Measurements from ENCODE around the gene USP21. TPM values are rescaled to one million over a fixed set of nuclear protein-coding genes. Genes with fewer than 3 reads are reported as not detected.

Gene USP21
- total RNA-seq, 3 donors from 2014 or later (not counting 1 experiment from before 2014, with no cell fraction given), result 31.6 to 40.3 (median 35.3) TPM

- Mint-ChIP-seq H3K27me3 (ENCODE audit: low read depth in 2 of 2) (no peaks in the 10 kb centered on the region), H3K4me3 (peak overlapping the region; percentile 99), H3K4me1 (peaks cover 62 to 75% of the 10 kb centered on the region in 2 donors), H3K9me3 (no peaks in the 10 kb centered on the region), H3K27ac (peak overlapping the region; percentile 96 to 99), H3K36me3 (peaks cover 26% of the 10 kb centered on the region)
- TF ChIP-seq CTCF (IDR thresholded peaks at IDR 0.05), result no peak
- Histone ChIP-seq H3K36me3 (ENCODE audit: control insufficient read depth, insufficient read depth, low read length) (peaks cover 46% of the 10 kb centered on the region), H3K27me3 (ENCODE audit: control insufficient read depth, insufficient read depth, low read length) (no peaks in the 10 kb centered on the region), H3K27ac (ENCODE audit: low read length) (no peak overlapping the region), H3K4me1 (ENCODE audit: control insufficient read depth, insufficient read depth, low read length) (peaks cover 22% of the 10 kb centered on the region), H3K9me3 (ENCODE audit: control insufficient read depth, insufficient read depth, low read length) (no peaks in the 10 kb centered on the region), H3K4me3 (ENCODE audit: low read length) (no peak overlapping the region)
- no peak for ATAC-seq
- intact Hi-C loops (cut with micrococcal nuclease), result no loop called here
- WGBS (ENCODE audit: insufficient coverage), result 92% methylated on average over 10 of the region's 10 CpGs
- DNase-seq, result no peak
These were observed 16.6 kb downstream of the USP21 start for GRCh38 chr1:161175771-161176453.

GRCh38 chr1:161176468-161177111 is 17.3 kb downstream of the USP21 start:
- H3K27me3 Mint-ChIP-seq (ENCODE audit: low read depth in 2 of 2), result no peaks in the 10 kb centered on the region
- Histone ChIP-seq H3K36me3 (ENCODE audit: control insufficient read depth, insufficient read depth, low read length) (peaks cover 40% of the 10 kb centered on the region), H3K4me3 (ENCODE audit: low read length) (peak overlapping the region; percentile 96), H3K4me1 (ENCODE audit: control insufficient read depth, insufficient read depth, low read length) (peaks cover 28% of the 10 kb centered on the region), H3K9me3 (ENCODE audit: control insufficient read depth, insufficient read depth, low read length) (no peaks in the 10 kb centered on the region), H3K27me3 (ENCODE audit: control insufficient read depth, insufficient read depth, low read length) (no peaks in the 10 kb centered on the region), H3K27ac (ENCODE audit: low read length) (peak overlapping the region; percentile 89)
- intact Hi-C loops (cut with micrococcal nuclease), result loop anchor here (1.0 kb wide), 1 partner anchor 10 kb away; the partner anchor contains the start of gene PPOX
- 54% methylated on average over 7 of the region's 17 CpGs for whole genome bisulfite sequencing (ENCODE audit: insufficient coverage)
- no peak for TF ChIP-seq CTCF (IDR thresholded peaks at IDR 0.05)
- H3K36me3 Mint-ChIP-seq, result peaks cover 22% of the 10 kb centered on the region
- H3K27ac Mint-ChIP-seq, result peak overlapping the region; percentile 96 to 99
- H3K4me3 Mint-ChIP-seq, result peak overlapping the region; percentile 99
- peaks cover 67 to 75% of the 10 kb centered on the region in 2 donors for H3K4me1 Mint-ChIP-seq
- ATAC-seq (peak in 1 of 3 donors; percentile 25), DNase-seq (no peak)
- H3K9me3 Mint-ChIP-seq, result no peaks in the 10 kb centered on the region

GRCh38 chr1:161177112-161177935 is 18.0 kb downstream of the USP21 start, which contains the start of gene B4GALT3:
TSS of gene B4GALT3 (minus strand) at chr1:161177507. CDS start at chr1:161176060, 1,447 bp downstream.
- no peaks in the 10 kb centered on the region for H3K27me3 ChIP-seq (ENCODE audit: control insufficient read depth, insufficient read depth, low read length)
- H3K36me3 Mint-ChIP-seq, result peaks cover 21% of the 10 kb centered on the region
- H3K4me1 Mint-ChIP-seq, result peaks cover 74 to 81% of the 10 kb centered on the region in 2 donors

More at GRCh38 chr1:161177112-161177935, 18.0 kb downstream of the USP21 start, which contains the start of gene B4GALT3:
- H3K4me3 ChIP-seq (ENCODE audit: low read length), result peak within 1 kb of the TSS; percentile 96
- Mint-ChIP-seq H3K27ac (peak within 1 kb of the TSS; percentile 96 to 99), H3K9me3 (no peaks in the 10 kb centered on the region), H3K4me3 (peak within 1 kb of the TSS; percentile 99), H3K27me3 (ENCODE audit: low read depth in 2 of 2) (no peaks in the 10 kb centered on the region)
- DNase-seq, result peak; percentile 91 to 97
- H3K27ac ChIP-seq (ENCODE audit: low read length), result peak within 1 kb of the TSS; percentile 89
- peaks cover 36% of the 10 kb centered on the region for H3K4me1 ChIP-seq (ENCODE audit: control insufficient read depth, insufficient read depth, low read length)
- intact Hi-C loops (cut with micrococcal nuclease), result loop anchor here (1.0 kb wide), 1 partner anchor 11 kb away; the partner anchor contains the start of gene PPOX
- peak; percentile 89 to 94 (median 94) for ATAC-seq
- H3K9me3 ChIP-seq (ENCODE audit: control insufficient read depth, insufficient read depth, low read length), result no peaks in the 10 kb centered on the region
- WGBS (ENCODE audit: insufficient coverage), result 7% methylated on average over 50 of the region's 50 CpGs
- TF ChIP-seq CTCF (IDR thresholded peaks at IDR 0.05), result no peak
- H3K36me3 ChIP-seq (ENCODE audit: control insufficient read depth, insufficient read depth, low read length), result peaks cover 32% of the 10 kb centered on the region
